ENCODE data around the gene FADS3.

FADS3 gene

GRCh38 chr11:61846362-61847020, 44.9 kb downstream of the FADS3 start:
- Histone ChIP-seq H3K9ac (ENCODE audit: low read depth, low read length) (no peak overlapping the region), H3K4me3 (ENCODE audit: low read depth in 1 of 2, low read length in 2 of 2) (no peak overlapping the region), H3K4me2 (ENCODE audit: insufficient read depth, low read length) (no peak overlapping the region), H4K20me1 (ENCODE audit: insufficient read depth, low read length) (peaks cover 40% of the 10 kb centered on the region), H3K27ac (ENCODE audit: low read length) (no peak overlapping the region), H2AFZ (ENCODE audit: low read depth, low read length) (no peak overlapping the region), H3K27me3 (ENCODE audit: insufficient read depth, low read length, poor library complexity) (no peaks in the 10 kb centered on the region), H3K4me1 (ENCODE audit: insufficient read depth, low read length) (no peaks in the 10 kb centered on the region), H3K9me3 (ENCODE audit: insufficient read depth, low read length, severe bottlenecking) (no peaks in the 10 kb centered on the region), H3K36me3 (ENCODE audit: insufficient read depth, low read length) (peaks cover 95% of the 10 kb centered on the region), H3K79me2 (ENCODE audit: insufficient read depth, low read length) (peaks cover 48% of the 10 kb centered on the region)
- TF ChIP-seq CTCF (IDR thresholded peaks at IDR 0.05; ENCODE audit: borderline replicate concordance, extremely low read depth, low read length, poor library complexity, severe bottlenecking) (no peak), EZH2 (IDR thresholded peaks at IDR 0.05; ENCODE audit: borderline replicate concordance, low read depth, low read length, severe bottlenecking) (no peak)
- DNase-seq (no peak), ATAC-seq (ENCODE audit: insufficient read depth, low read depth) (no peak)

GRCh38 chr11:61844909-61845565, 46.3 kb downstream of the FADS3 start:
- no peaks in the 10 kb centered on the region for H3K27me3 ChIP-seq (ENCODE audit: insufficient read depth, low read length, poor library complexity)
- TF ChIP-seq EZH2 (IDR thresholded peaks at IDR 0.05; ENCODE audit: borderline replicate concordance, low read depth, low read length, severe bottlenecking) (no peak), CTCF (IDR thresholded peaks at IDR 0.05; ENCODE audit: borderline replicate concordance, extremely low read depth, low read length, poor library complexity, severe bottlenecking) (no peak)
- ATAC-seq (ENCODE audit: insufficient read depth, low read depth) (no peak; the same call in 2 of the 3 replicates), DNase-seq (no peak)
- H3K27ac ChIP-seq (ENCODE audit: low read length) = no peak overlapping the region
- no peak overlapping the region for H3K4me3 ChIP-seq (ENCODE audit: low read depth in 1 of 2, low read length in 2 of 2)
- no peaks in the 10 kb centered on the region for H3K4me1 ChIP-seq (ENCODE audit: insufficient read depth, low read length)
- H4K20me1 ChIP-seq (ENCODE audit: insufficient read depth, low read length) = peaks cover 38% of the 10 kb centered on the region
- H3K79me2 ChIP-seq (ENCODE audit: insufficient read depth, low read length) = peaks cover 53% of the 10 kb centered on the region
- H3K9ac ChIP-seq (ENCODE audit: low read depth, low read length) = no peak overlapping the region
- no peak overlapping the region for H2AFZ ChIP-seq (ENCODE audit: low read depth, low read length)
- no peak overlapping the region for H3K4me2 ChIP-seq (ENCODE audit: insufficient read depth, low read length)
- H3K9me3 ChIP-seq (ENCODE audit: insufficient read depth, low read length, severe bottlenecking) = no peaks in the 10 kb centered on the region
- H3K36me3 ChIP-seq (ENCODE audit: insufficient read depth, low read length) = peaks cover 95% of the 10 kb centered on the region

GRCh38 chr11:61842528-61842820, 48.9 kb downstream of the FADS3 start:
- DNase-seq = no peak
- Histone ChIP-seq H3K27me3 (ENCODE audit: insufficient read depth, low read length, poor library complexity) (no peaks in the 10 kb centered on the region), H3K27ac (ENCODE audit: low read length) (no peak overlapping the region), H3K4me1 (ENCODE audit: insufficient read depth, low read length) (0 out of 2 replicates have a peak, but pooled peaks cover under 1% of the 10 kb centered on the region), H3K4me3 (ENCODE audit: low read depth in 1 of 2, low read length in 2 of 2) (no peak overlapping the region), H3K4me2 (ENCODE audit: insufficient read depth, low read length) (no peak overlapping the region), H4K20me1 (ENCODE audit: insufficient read depth, low read length) (peaks cover 49% of the 10 kb centered on the region), H3K9me3 (ENCODE audit: insufficient read depth, low read length, severe bottlenecking) (no peaks in the 10 kb centered on the region), H3K79me2 (ENCODE audit: insufficient read depth, low read length) (peaks cover 59% of the 10 kb centered on the region), H3K36me3 (ENCODE audit: insufficient read depth, low read length) (peaks cover 95% of the 10 kb centered on the region), H2AFZ (ENCODE audit: low read depth, low read length) (no peak overlapping the region), H3K9ac (ENCODE audit: low read depth, low read length) (no peak overlapping the region)
- ATAC-seq (ENCODE audit: insufficient read depth, low read depth) = no peak
- no peak for TF ChIP-seq EZH2 (IDR thresholded peaks at IDR 0.05; ENCODE audit: borderline replicate concordance, low read depth, low read length, severe bottlenecking)
- no peak for TF ChIP-seq CTCF (IDR thresholded peaks at IDR 0.05; ENCODE audit: borderline replicate concordance, extremely low read depth, low read length, poor library complexity, severe bottlenecking)
